ENCODE data around the gene METRN.

The METRN gene

GRCh38 chr16:676913-677312, 38.0 kb upstream of the METRN start:
- H3K9me2 ChIP-seq (replicated peaks; ENCODE audit: low read depth, low read length): no peaks in the 10 kb centered on the region
- H3K9ac ChIP-seq (ENCODE audit: low read depth, low read length, poor library complexity, severe bottlenecking): no peak overlapping the region
- peaks cover 4% of the 10 kb centered on the region for H3K4me1 ChIP-seq (ENCODE audit: insufficient read depth, low read length, poor library complexity, severe bottlenecking)
- H3K36me3 ChIP-seq (ENCODE audit: insufficient read depth, low read length): no peaks in the 10 kb centered on the region
- H2AFZ ChIP-seq (ENCODE audit: low read length): no peak overlapping the region
- no peak overlapping the region for H3K4me2 ChIP-seq (ENCODE audit: low read depth, low read length, poor library complexity, severe bottlenecking)
- peaks cover 13% of the 10 kb centered on the region; the same call in 1 of the 2 replicates for H3K79me2 ChIP-seq (ENCODE audit: insufficient read depth, low read length)
- no peak overlapping the region for H3K4me3 ChIP-seq (ENCODE audit: low read length, poor library complexity, severe bottlenecking)
- H4K20me1 ChIP-seq (ENCODE audit: insufficient read depth, low read length, poor library complexity, severe bottlenecking): peaks cover 2% of the 10 kb centered on the region
- no peaks in the 10 kb centered on the region for H3K9me3 ChIP-seq (ENCODE audit: insufficient read depth, low read depth, low read length)
- TF ChIP-seq, protein P1, sequence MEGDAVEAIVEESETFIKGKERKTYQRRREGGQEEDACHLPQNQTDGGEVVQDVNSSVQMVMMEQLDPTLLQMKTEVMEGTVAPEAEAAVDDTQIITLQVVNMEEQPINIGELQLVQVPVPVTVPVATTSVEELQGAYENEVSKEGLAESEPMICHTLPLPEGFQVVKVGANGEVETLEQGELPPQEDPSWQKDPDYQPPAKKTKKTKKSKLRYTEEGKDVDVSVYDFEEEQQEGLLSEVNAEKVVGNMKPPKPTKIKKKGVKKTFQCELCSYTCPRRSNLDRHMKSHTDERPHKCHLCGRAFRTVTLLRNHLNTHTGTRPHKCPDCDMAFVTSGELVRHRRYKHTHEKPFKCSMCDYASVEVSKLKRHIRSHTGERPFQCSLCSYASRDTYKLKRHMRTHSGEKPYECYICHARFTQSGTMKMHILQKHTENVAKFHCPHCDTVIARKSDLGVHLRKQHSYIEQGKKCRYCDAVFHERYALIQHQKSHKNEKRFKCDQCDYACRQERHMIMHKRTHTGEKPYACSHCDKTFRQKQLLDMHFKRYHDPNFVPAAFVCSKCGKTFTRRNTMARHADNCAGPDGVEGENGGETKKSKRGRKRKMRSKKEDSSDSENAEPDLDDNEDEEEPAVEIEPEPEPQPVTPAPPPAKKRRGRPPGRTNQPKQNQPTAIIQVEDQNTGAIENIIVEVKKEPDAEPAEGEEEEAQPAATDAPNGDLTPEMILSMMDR (conservative IDR thresholded peaks at IDR 0.05; ENCODE audit: low read length): no peak
- no peak for TF ChIP-seq EZH2phosphoT487 (IDR thresholded peaks at IDR 0.05; ENCODE audit: borderline replicate concordance)
- H3F3A ChIP-seq (ENCODE audit: low read depth): no peaks in the 10 kb centered on the region
- no peaks in the 10 kb centered on the region for H3K27me3 ChIP-seq (ENCODE audit: insufficient read depth, low read length, poor library complexity, severe bottlenecking)

DNA sequence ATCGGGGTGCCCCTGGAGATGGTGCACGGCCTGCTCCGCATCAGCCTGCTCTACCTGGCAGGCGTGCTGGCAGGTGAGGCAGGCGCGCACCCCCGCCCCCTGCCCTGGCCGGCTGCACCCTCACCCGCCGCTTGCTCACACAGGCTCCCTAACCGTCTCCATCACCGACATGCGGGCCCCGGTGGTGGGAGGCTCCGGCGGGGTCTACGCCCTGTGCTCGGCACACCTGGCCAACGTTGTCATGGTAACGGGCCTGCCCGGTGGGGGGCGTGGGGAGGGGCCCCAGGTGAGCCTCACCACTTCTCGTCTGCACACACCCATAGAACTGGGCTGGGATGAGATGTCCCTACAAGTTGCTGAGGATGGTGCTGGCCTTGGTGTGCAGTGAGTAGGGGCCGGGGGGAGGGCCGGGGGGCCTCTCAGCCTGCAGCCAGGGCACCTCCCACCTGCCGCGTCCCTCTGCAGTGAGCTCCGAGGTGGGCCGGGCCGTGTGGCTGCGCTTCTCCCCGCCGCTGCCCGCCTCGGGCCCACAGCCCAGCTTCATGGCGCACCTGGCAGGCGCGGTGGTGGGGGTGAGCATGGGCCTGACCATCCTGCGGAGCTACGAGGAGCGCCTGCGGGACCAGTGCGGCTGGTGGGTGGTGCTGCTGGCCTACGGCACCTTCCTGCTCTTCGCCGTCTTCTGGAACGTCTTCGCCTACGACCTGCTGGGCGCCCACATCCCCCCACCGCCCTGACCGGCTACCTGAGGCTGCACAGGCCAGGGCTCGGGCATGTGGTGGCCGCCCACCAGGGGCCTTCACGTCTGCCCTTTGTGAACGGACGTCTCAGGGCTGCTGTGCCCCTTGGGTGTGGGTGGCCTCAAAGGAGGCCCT, 37.4 kb upstream of the METRN start:
- H3K36me3 ChIP-seq (ENCODE audit: insufficient read depth, low read length): no peaks in the 10 kb centered on the region
- peaks cover 4% of the 10 kb centered on the region for H3K4me1 ChIP-seq (ENCODE audit: insufficient read depth, low read length, poor library complexity, severe bottlenecking)
- no peak overlapping the region for H3K4me2 ChIP-seq (ENCODE audit: low read depth, low read length, poor library complexity, severe bottlenecking)
- no peaks in the 10 kb centered on the region for H3F3A ChIP-seq (ENCODE audit: low read depth)
- H3K9me3 ChIP-seq (ENCODE audit: insufficient read depth, low read depth, low read length): no peaks in the 10 kb centered on the region
- H4K20me1 ChIP-seq (ENCODE audit: insufficient read depth, low read length, poor library complexity, severe bottlenecking): peaks cover 2% of the 10 kb centered on the region
- H3K9me2 ChIP-seq (replicated peaks; ENCODE audit: low read depth, low read length): no peaks in the 10 kb centered on the region
- TF ChIP-seq EZH2phosphoT487 (IDR thresholded peaks at IDR 0.05; ENCODE audit: borderline replicate concordance): no peak
- TF ChIP-seq, protein P1 (conservative IDR thresholded peaks at IDR 0.05; ENCODE audit: low read length): no peak
- no peak overlapping the region for H2AFZ ChIP-seq (ENCODE audit: low read length)
- H3K4me3 ChIP-seq (ENCODE audit: low read length, poor library complexity, severe bottlenecking): no peak overlapping the region
- H3K79me2 ChIP-seq (ENCODE audit: insufficient read depth, low read length): peaks cover 16% of the 10 kb centered on the region; the same call in 1 of the 2 replicates
- H3K27me3 ChIP-seq (ENCODE audit: insufficient read depth, low read length, poor library complexity, severe bottlenecking): no peaks in the 10 kb centered on the region
- no peak overlapping the region for H3K9ac ChIP-seq (ENCODE audit: low read depth, low read length, poor library complexity, severe bottlenecking)

- H3K9me2 ChIP-seq (replicated peaks; ENCODE audit: low read depth, low read length): no peaks in the 10 kb centered on the region
Observed at GRCh38 chr16:678209-678857, 36.6 kb upstream of the METRN start.

More at GRCh38 chr16:678209-678857, 36.6 kb upstream of the METRN start:
- Histone ChIP-seq H4K20me1 (ENCODE audit: insufficient read depth, low read length, poor library complexity, severe bottlenecking) (peaks cover 2% of the 10 kb centered on the region), H3K36me3 (ENCODE audit: insufficient read depth, low read length) (no peaks in the 10 kb centered on the region), H3K27me3 (ENCODE audit: insufficient read depth, low read length, poor library complexity, severe bottlenecking) (no peaks in the 10 kb centered on the region), H3F3A (ENCODE audit: low read depth) (no peaks in the 10 kb centered on the region), H2AFZ (ENCODE audit: low read length) (no peak overlapping the region), H3K9me3 (ENCODE audit: insufficient read depth, low read depth, low read length) (no peaks in the 10 kb centered on the region), H3K4me3 (ENCODE audit: low read length, poor library complexity, severe bottlenecking) (no peak overlapping the region), H3K9ac (ENCODE audit: low read depth, low read length, poor library complexity, severe bottlenecking) (no peak overlapping the region), H3K4me2 (ENCODE audit: low read depth, low read length, poor library complexity, severe bottlenecking) (no peak overlapping the region), H3K79me2 (ENCODE audit: insufficient read depth, low read length) (peaks cover 16% of the 10 kb centered on the region; the same call in 1 of the 2 replicates), H3K4me1 (ENCODE audit: insufficient read depth, low read length, poor library complexity, severe bottlenecking) (peaks cover 4% of the 10 kb centered on the region)
- no peak for TF ChIP-seq EZH2phosphoT487 (IDR thresholded peaks at IDR 0.05; ENCODE audit: borderline replicate concordance)
- TF ChIP-seq, protein P1 (conservative IDR thresholded peaks at IDR 0.05; ENCODE audit: low read length): no peak

Measured in Loucy (cell line).